Mucosa of stomach (tissue), 1 donor: ENCODE data around the gene SCN10A.

ENCODE experiments used
- H3K27me3 ChIP-seq: one replicate; pipeline ENCODE4 v1.7.0; 2013; ENCODE audit warnings: mild to moderate bottlenecking, low read length; ENCODE audit not compliant: control insufficient read depth, insufficient read depth
- H3K36me3 ChIP-seq: one replicate; pipeline ENCODE4 v1.7.0; 2013; ENCODE audit warnings: low read length; ENCODE audit not compliant: control insufficient read depth, insufficient read depth
- H3K4me1 ChIP-seq: one replicate; pipeline ENCODE4 v1.7.0; 2013; ENCODE audit warnings: mild to moderate bottlenecking, low read length; ENCODE audit not compliant: control insufficient read depth, insufficient read depth
- H3K4me3 ChIP-seq: one replicate; pipeline ENCODE4 v1.7.0; 2013; ENCODE audit warnings: low read length
- H3K9ac ChIP-seq: one replicate; pipeline ENCODE4 v1.7.0; 2013; ENCODE audit warnings: mild to moderate bottlenecking, low read length, moderate library complexity
- H3K9me3 ChIP-seq: one replicate; pipeline ENCODE4 v1.7.0; 2013; ENCODE audit warnings: mild to moderate bottlenecking, low read length, moderate library complexity; ENCODE audit not compliant: control insufficient read depth
- donor health status: Pancreatic carcinoma.

Gene SCN10A

GRCh38 chr3:38826001-38826400, 10.0 kb upstream of the SCN10A start:
- Histone ChIP-seq H3K4me3 (no peak overlapping the region), H3K9me3 (no peaks in the 10 kb centered on the region)

GRCh38 chr3:38824349-38824748, 8.3 kb upstream of the SCN10A start:
- Histone ChIP-seq H3K4me3 (no peak overlapping the region), H3K36me3 (no peaks in the 10 kb centered on the region), H3K9me3 (no peaks in the 10 kb centered on the region), H3K4me1 (peaks cover 5% of the 10 kb centered on the region), H3K9ac (no peak overlapping the region), H3K27me3 (no peaks in the 10 kb centered on the region)

More at GRCh38 chr3:38826001-38826400, 10.0 kb upstream of the SCN10A start:
- H3K9ac ChIP-seq = no peak overlapping the region
- H3K4me1 ChIP-seq = peaks cover 10% of the 10 kb centered on the region
- no peaks in the 10 kb centered on the region for H3K27me3 ChIP-seq
- no peaks in the 10 kb centered on the region for H3K36me3 ChIP-seq

- no peak overlapping the region for H3K9ac ChIP-seq
- no peaks in the 10 kb centered on the region for H3K9me3 ChIP-seq
- H3K4me1 ChIP-seq = no peaks in the 10 kb centered on the region
- H3K4me3 ChIP-seq = no peak overlapping the region
- H3K36me3 ChIP-seq = no peaks in the 10 kb centered on the region
- H3K27me3 ChIP-seq = no peaks in the 10 kb centered on the region
Measured at GRCh38 chr3:38823722-38824121, 7.7 kb upstream of the SCN10A start.

GRCh38 chr3:38823186-38823585, 7.2 kb upstream of the SCN10A start:
- no peaks in the 10 kb centered on the region for H3K4me1 ChIP-seq
- H3K9ac ChIP-seq = no peak overlapping the region
- no peaks in the 10 kb centered on the region for H3K36me3 ChIP-seq
- no peaks in the 10 kb centered on the region for H3K9me3 ChIP-seq
- no peaks in the 10 kb centered on the region for H3K27me3 ChIP-seq
- no peak overlapping the region for H3K4me3 ChIP-seq

GRCh38 chr3:38811822-38812221, 4.2 kb downstream of the SCN10A start:
- Histone ChIP-seq H3K27me3 (peaks cover 9% of the 10 kb centered on the region), H3K9ac (no peak overlapping the region), H3K4me3 (no peak overlapping the region), H3K36me3 (no peaks in the 10 kb centered on the region), H3K4me1 (no peaks in the 10 kb centered on the region), H3K9me3 (no peaks in the 10 kb centered on the region)

- Histone ChIP-seq H3K4me1 (no peaks in the 10 kb centered on the region), H3K9ac (no peak overlapping the region), H3K27me3 (no peaks in the 10 kb centered on the region), H3K36me3 (no peaks in the 10 kb centered on the region), H3K4me3 (no peak overlapping the region), H3K9me3 (no peaks in the 10 kb centered on the region)
Measured at GRCh38 chr3:38805765-38806386, 10.1 kb downstream of the SCN10A start.

- Histone ChIP-seq H3K27me3 (no peaks in the 10 kb centered on the region), H3K4me3 (no peak overlapping the region), H3K9ac (no peak overlapping the region), H3K36me3 (no peaks in the 10 kb centered on the region), H3K9me3 (no peaks in the 10 kb centered on the region), H3K4me1 (no peaks in the 10 kb centered on the region)
Measured at GRCh38 chr3:38805004-38805403, 11.0 kb downstream of the SCN10A start.

GRCh38 chr3:38800511-38800910, 15.5 kb downstream of the SCN10A start:
- Histone ChIP-seq H3K27me3 (no peaks in the 10 kb centered on the region), H3K4me3 (no peak overlapping the region), H3K9ac (no peak overlapping the region), H3K4me1 (no peaks in the 10 kb centered on the region), H3K36me3 (no peaks in the 10 kb centered on the region), H3K9me3 (no peaks in the 10 kb centered on the region)

- Histone ChIP-seq H3K4me1 (no peaks in the 10 kb centered on the region), H3K36me3 (no peaks in the 10 kb centered on the region), H3K27me3 (no peaks in the 10 kb centered on the region), H3K9me3 (no peaks in the 10 kb centered on the region), H3K4me3 (no peak overlapping the region), H3K9ac (no peak overlapping the region)
Measured at GRCh38 chr3:38793721-38794120, 22.3 kb downstream of the SCN10A start.

GRCh38 chr3:38792983-38793382, 23.0 kb downstream of the SCN10A start:
- Histone ChIP-seq H3K9me3 (no peaks in the 10 kb centered on the region), H3K9ac (no peak overlapping the region)

GRCh38 chr3:38782148-38782547, 33.9 kb downstream of the SCN10A start:
- Histone ChIP-seq H3K9me3 (no peaks in the 10 kb centered on the region), H3K36me3 (no peaks in the 10 kb centered on the region), H3K4me1 (no peaks in the 10 kb centered on the region), H3K9ac (no peak overlapping the region), H3K27me3 (no peaks in the 10 kb centered on the region), H3K4me3 (no peak overlapping the region)

More at GRCh38 chr3:38792983-38793382, 23.0 kb downstream of the SCN10A start:
- Histone ChIP-seq H3K4me3 (no peak overlapping the region), H3K4me1 (no peaks in the 10 kb centered on the region), H3K27me3 (no peaks in the 10 kb centered on the region), H3K36me3 (no peaks in the 10 kb centered on the region)

GRCh38 chr3:38773528-38773927, 42.5 kb downstream of the SCN10A start:
- no peaks in the 10 kb centered on the region for H3K27me3 ChIP-seq
- no peaks in the 10 kb centered on the region for H3K9me3 ChIP-seq
- H3K4me3 ChIP-seq = no peak overlapping the region
- H3K36me3 ChIP-seq = no peaks in the 10 kb centered on the region
- H3K4me1 ChIP-seq = no peaks in the 10 kb centered on the region
- no peak overlapping the region for H3K9ac ChIP-seq

- H3K27me3 ChIP-seq = no peaks in the 10 kb centered on the region
- H3K4me3 ChIP-seq = no peak overlapping the region
- H3K36me3 ChIP-seq = no peaks in the 10 kb centered on the region
- H3K9me3 ChIP-seq = no peaks in the 10 kb centered on the region
- no peaks in the 10 kb centered on the region for H3K4me1 ChIP-seq
- no peak overlapping the region for H3K9ac ChIP-seq
Measured at GRCh38 chr3:38763569-38763968, 52.4 kb downstream of the SCN10A start.
